Measurements from ENCODE around the gene C1orf56. TPM values are rescaled to one million over a fixed set of nuclear protein-coding genes. Genes with fewer than 3 reads are reported as not detected.

C1orf56 gene
- polyA plus RNA-seq, 1 of the 3 experiments (the other 2 are of a cell fraction), result 5.5 TPM

DNA sequence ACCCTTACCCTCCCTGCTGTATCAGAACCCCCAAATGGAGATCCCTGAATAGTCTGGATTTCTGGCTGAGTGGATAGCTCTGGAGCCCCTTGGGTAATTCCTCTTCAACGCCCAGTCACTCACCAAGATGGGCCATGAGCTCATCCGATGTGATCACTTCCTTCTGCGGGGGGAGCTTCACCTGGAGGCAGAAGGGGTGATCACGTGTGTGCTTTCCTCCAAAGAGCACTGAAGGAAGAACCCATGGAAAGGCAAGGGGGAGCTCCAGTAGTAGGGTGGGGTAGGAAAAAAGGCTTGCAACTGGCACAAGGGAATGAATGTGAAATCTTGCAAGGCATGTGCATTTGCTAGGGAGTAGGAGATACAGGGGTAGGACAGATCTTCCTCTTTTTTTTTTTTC, 45.9 kb upstream of the C1orf56 start (continued):
- TF ChIP-seq CTCF (IDR thresholded peaks at IDR 0.05), result no peak
- no peak for TF ChIP-seq SMC3 (IDR thresholded peaks at IDR 0.05; ENCODE audit: low read depth, low read length)
- no peak for TF ChIP-seq NFIC (IDR thresholded peaks at IDR 0.05; ENCODE audit: borderline replicate concordance)

- no peak for TF ChIP-seq SIN3A (IDR thresholded peaks at IDR 0.05; ENCODE audit: borderline replicate concordance, low read depth, low read length)
- TF ChIP-seq CTCF (IDR thresholded peaks at IDR 0.05), result no peak
- TF ChIP-seq GABPA (IDR thresholded peaks at IDR 0.05; ENCODE audit: low read depth), result no peak
- TF ChIP-seq, protein P1, sequence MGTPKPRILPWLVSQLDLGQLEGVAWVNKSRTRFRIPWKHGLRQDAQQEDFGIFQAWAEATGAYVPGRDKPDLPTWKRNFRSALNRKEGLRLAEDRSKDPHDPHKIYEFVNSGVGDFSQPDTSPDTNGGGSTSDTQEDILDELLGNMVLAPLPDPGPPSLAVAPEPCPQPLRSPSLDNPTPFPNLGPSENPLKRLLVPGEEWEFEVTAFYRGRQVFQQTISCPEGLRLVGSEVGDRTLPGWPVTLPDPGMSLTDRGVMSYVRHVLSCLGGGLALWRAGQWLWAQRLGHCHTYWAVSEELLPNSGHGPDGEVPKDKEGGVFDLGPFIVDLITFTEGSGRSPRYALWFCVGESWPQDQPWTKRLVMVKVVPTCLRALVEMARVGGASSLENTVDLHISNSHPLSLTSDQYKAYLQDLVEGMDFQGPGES (IDR thresholded peaks at IDR 0.05; ENCODE audit: low read depth, low read length), result no peak
- TF ChIP-seq PBX3 (IDR thresholded peaks at IDR 0.05), result no peak
- no peak for TF ChIP-seq EP300 (IDR thresholded peaks at IDR 0.05; ENCODE audit: borderline replicate concordance in 1 of 2, low read depth in 1 of 2, low read length in 1 of 2)
- no peak for TF ChIP-seq POLR2AphosphoS5 (IDR thresholded peaks at IDR 0.05; ENCODE audit: low read depth, low read length)
- TF ChIP-seq FOXJ3 (CRISPR knock-in tag; IDR thresholded peaks at IDR 0.05), result no peak
- no peak for TF ChIP-seq ZBTB33 (IDR thresholded peaks at IDR 0.05; ENCODE audit: borderline replicate concordance, low read depth)
- TF ChIP-seq REST (IDR thresholded peaks at IDR 0.05; ENCODE audit: low read depth, low read length), result no peak
- no peak for DNase-seq
- peaks cover 0 to 11% of the 10 kb centered on the region in 2 experiments for H3K36me3 ChIP-seq (replicated peaks in 1 of 2; ENCODE audit: control insufficient read depth in 1 of 2, insufficient read depth in 2 of 2, low read length in 1 of 2)
- H4K20me1 ChIP-seq (ENCODE audit: insufficient read depth), result no peaks in the 10 kb centered on the region
- peaks cover 0 to 17% of the 10 kb centered on the region in 2 experiments; a peak in 2 of 4 replicates for H3K4me1 ChIP-seq (ENCODE audit: control insufficient read depth in 1 of 2, insufficient read depth in 2 of 2, low read depth in 1 of 2, low read length in 1 of 2)
- H3K27ac ChIP-seq (ENCODE audit: low read depth in 2 of 2, low read length in 1 of 2), result no peak overlapping the region
- H3K79me2 ChIP-seq (ENCODE audit: insufficient read depth), result 0 out of 2 replicates have a peak, but pooled peaks cover 9% of the 10 kb centered on the region
- H3K9me2 ChIP-seq, result no peaks in the 10 kb centered on the region
- H3K4me2 ChIP-seq, result no peak overlapping the region
- no peak overlapping the region for H2AFZ ChIP-seq (ENCODE audit: low read depth)
- H3K9ac ChIP-seq, result no peak overlapping the region
- no peak overlapping the region for H3K4me3 ChIP-seq (ENCODE audit: low read depth in 2 of 2, low read length in 1 of 2)
- 90% methylated on average over 3 of the region's 3 CpGs for whole genome bisulfite sequencing (ENCODE audit: low lambda C conversion rate)
- H3K27me3 ChIP-seq (ENCODE audit: insufficient read depth), result no peaks in the 10 kb centered on the region
- ChIA-PET CTCF (interaction anchor here (1.3 to 15.9 kb wide), 2 partner anchors 22 to 98 kb away, joined by 4 to 371 read pairs; partner anchors contain the start of genes ANXA9 and CERS2), POLR2A (no interaction called here)
- no peaks in the 10 kb centered on the region for H3K9me3 ChIP-seq
- H3F3A ChIP-seq (replicated peaks; ENCODE audit: insufficient read depth), result peaks cover 6% of the 10 kb centered on the region
These were observed 45.5 kb upstream of the C1orf56 start for GRCh38 chr1:151002051-151002450.

Data from SK-N-SH (cell line).